Measurements from ENCODE around the gene PPBP. TPM values are rescaled to one million over a fixed set of nuclear protein-coding genes. Genes with fewer than 3 reads are reported as not detected.
A peak's percentile ranks its signal among the peaks of the same experiment; 100 is the strongest.
"Not testable (repeated sequence)": the region's sequence is repeated elsewhere in the genome, so short reads cannot be mapped to it uniquely, and the experiment has no call there.

Gene PPBP
- total and polyA plus RNA-seq, 9 donors = 1.5 to 8.2 (median 4.2) TPM

DNA sequence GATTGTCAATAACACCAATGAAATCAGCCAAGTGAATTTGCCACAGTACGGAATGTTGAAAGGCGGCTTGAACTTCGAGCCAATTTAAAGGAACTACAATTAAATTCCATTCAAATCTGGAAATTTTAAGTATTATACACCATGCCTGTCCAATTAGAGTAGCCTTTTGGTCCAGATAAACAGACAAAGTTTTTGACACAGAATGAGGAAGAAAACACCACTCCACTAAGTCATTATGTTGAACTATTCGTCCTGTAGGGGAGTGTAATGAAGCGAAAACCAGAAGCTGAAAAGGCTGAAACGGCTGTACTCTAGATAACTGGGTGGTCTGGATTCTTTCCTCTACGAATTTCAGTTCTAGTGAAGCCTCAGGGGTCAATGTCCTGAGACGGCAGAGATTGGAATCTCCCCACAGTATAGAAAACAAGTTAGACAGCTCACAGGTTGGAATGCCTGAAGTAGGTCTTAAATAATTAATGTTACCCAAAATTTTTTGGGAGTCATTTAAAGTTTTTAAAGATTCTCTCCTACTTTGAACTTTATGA lies 37.5 kb downstream of the PPBP start:
- 100% methylated on average over 3 of the region's 8 CpGs for WGBS (ENCODE audit: insufficient coverage)
- not testable (repeated sequence) for H3K27ac ChIP-seq (ENCODE audit: low read length); H3K27me3 ChIP-seq (ENCODE audit: control insufficient read depth, insufficient read depth, low read length); H3K9me3 ChIP-seq (replicated peaks; ENCODE audit: control insufficient read depth, low read depth, low read length); DNase-seq; H3K4me1 ChIP-seq (ENCODE audit: control insufficient read depth, insufficient read depth, low read length); H3K36me3 ChIP-seq (ENCODE audit: control insufficient read depth, insufficient read depth, low read length); H3K4me3 ChIP-seq (ENCODE audit: low read length)

DNA sequence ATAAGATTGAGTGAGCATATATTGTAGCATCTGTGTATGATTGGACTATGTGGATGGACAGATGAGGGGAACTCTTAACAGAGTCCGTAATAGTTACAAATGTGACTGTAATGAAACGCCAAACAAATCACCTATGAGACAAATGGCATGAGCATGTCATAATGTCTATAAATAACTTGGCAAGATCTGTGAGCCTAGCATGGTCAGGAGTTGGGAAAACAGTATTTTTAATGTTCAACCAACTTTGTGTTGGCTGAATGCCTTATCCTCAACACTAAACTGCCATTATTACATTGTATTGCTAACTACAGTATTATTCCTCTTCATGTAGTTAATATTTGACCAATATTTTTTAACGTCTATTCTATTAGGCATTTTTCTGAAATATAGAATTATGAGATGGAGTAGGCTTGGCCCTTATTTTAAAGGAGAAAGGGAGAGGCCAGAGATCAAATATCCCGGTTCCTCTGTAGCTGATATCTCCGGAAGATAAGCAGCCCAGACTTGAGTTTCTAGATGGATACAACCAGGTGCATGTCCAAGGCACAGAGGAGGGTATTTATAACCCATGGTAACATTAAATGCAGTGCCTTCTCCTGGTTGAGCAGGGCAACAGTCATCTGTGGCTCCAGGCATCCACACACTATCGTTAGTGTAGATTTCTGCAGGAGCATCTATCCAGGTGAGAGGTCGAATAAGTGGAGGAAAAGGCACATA lies 38.8 kb downstream of the PPBP start:
- no peaks in the 10 kb centered on the region for H3K36me3 ChIP-seq (ENCODE audit: control insufficient read depth, insufficient read depth, low read length)
- DNase-seq = no peak
- peaks cover 9% of the 10 kb centered on the region for H3K27me3 ChIP-seq (ENCODE audit: control insufficient read depth, insufficient read depth, low read length)
- 96% methylated on average over 4 of the region's 7 CpGs for WGBS (ENCODE audit: insufficient coverage)
- H3K4me3 ChIP-seq (ENCODE audit: low read length) = no peak overlapping the region
- no peaks in the 10 kb centered on the region for H3K9me3 ChIP-seq (replicated peaks; ENCODE audit: control insufficient read depth, low read depth, low read length)
- no peak overlapping the region for H3K27ac ChIP-seq (ENCODE audit: low read length)
- peaks cover 4% of the 10 kb centered on the region for H3K4me1 ChIP-seq (ENCODE audit: control insufficient read depth, insufficient read depth, low read length)

DNA sequence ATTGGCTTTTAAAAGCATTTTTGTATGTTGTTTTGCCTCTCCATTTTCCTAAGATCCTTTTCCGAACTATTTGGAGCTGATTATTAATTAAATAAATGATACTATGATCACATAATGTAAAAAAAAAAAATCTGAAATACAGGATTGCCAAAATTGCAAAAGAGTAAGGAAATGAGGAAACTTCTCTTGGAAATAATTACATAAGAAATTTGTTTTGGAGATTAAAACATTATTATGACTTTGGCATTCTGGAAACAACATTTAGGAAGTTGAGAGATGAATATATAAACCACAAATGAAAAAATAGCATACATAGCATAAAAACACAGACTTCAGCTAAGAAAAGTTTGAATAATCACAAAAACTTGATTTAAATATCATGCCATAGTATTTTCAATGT lies 39.7 kb downstream of the PPBP start:
- no peak for DNase-seq
- H3K4me1 ChIP-seq (ENCODE audit: control insufficient read depth, insufficient read depth, low read length) = peaks cover 8% of the 10 kb centered on the region
- peaks cover 18% of the 10 kb centered on the region for H3K27me3 ChIP-seq (ENCODE audit: control insufficient read depth, insufficient read depth, low read length)
- H3K4me3 ChIP-seq (ENCODE audit: low read length) = no peak overlapping the region
- WGBS (ENCODE audit: insufficient coverage) = no CpG with 5 or more reads among the region's 1 CpG
- H3K27ac ChIP-seq (ENCODE audit: low read length) = no peak overlapping the region
- no peaks in the 10 kb centered on the region for H3K9me3 ChIP-seq (replicated peaks; ENCODE audit: control insufficient read depth, low read depth, low read length)
- H3K36me3 ChIP-seq (ENCODE audit: control insufficient read depth, insufficient read depth, low read length) = no peaks in the 10 kb centered on the region

DNA sequence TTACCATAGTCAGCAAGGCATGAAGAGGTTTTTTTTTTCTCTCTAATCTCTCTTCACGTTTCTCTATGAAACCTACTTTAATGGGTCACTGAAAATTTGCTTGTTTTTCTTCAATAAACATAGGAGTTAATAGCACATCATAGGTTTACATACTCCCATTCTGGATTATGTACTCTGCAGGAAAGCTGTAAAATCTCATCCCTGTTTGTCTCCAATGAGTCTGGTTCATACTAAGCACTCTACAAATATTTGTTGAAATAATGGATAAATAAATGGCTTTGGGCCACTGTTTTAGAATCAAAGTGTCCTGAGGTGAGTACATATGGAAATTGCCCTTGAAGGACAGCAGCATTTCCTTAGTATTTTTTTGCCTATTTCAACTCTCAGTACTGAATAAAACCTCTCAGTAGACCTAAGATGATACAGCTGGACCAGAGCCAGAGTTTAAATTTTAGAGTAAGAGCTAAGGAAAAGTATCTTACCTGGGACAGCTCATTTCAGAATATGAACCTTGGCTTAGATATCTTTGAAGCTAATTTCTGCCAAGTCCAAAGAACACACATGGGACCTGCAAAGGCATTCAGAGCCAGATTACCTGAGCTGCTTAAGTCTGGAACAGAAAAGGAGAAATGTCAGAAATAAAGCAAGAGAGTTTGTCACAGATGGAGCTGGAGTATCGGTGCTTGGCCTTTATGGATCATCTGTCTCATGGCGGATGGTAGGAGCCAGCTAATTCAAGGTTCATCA lies 40.6 kb downstream of the PPBP start:
- Histone ChIP-seq H3K4me3 (ENCODE audit: low read length) (no peak overlapping the region), H3K9me3 (replicated peaks; ENCODE audit: control insufficient read depth, low read depth, low read length) (no peaks in the 10 kb centered on the region), H3K27me3 (ENCODE audit: control insufficient read depth, insufficient read depth, low read length) (peaks cover 18% of the 10 kb centered on the region), H3K36me3 (ENCODE audit: control insufficient read depth, insufficient read depth, low read length) (no peaks in the 10 kb centered on the region), H3K4me1 (ENCODE audit: control insufficient read depth, insufficient read depth, low read length) (peaks cover 8% of the 10 kb centered on the region), H3K27ac (ENCODE audit: low read length) (no peak overlapping the region)
- WGBS (ENCODE audit: insufficient coverage) = no CpG with 5 or more reads among the region's 3 CpGs
- no peak for DNase-seq

DNA sequence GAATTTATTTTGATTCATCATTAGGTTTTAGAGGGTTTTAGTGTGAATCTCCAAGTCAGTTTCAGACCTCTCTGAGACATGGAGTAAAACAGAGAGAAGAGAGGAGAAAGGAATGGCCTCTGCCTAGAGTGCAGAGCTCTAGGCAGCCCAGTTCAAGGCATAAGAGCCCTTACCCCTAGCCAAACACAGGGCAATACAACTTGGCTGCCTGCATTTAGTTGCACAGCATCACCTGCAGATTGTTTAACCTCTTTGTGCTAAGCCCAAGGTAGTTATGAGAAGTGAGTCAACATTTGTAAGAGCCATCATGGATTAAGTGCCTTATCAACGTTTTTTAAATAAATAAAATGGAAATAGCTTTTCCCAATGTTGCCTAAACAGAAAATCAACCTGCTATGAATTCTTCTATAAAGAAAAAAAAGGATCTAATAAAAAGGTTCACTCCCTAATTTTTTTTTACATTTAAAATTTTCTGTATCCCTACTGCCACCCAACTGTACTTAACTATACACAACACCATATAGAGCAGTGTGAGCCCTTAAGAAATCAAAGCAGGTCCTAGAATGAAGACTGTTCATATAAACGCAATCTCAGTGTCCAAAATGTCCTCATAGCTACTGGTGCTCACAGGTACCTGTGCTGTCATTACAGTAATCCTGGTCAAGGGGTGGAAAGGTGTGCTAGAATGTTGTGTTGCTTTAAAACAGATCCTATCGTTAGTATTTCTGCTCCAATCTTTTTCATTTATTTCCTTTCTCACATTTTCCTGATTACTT lies 42.1 kb downstream of the PPBP start:
- DNase-seq = no peak
- Histone ChIP-seq H3K4me3 (ENCODE audit: low read length) (no peak overlapping the region), H3K27ac (ENCODE audit: low read length) (no peak overlapping the region), H3K9me3 (replicated peaks; ENCODE audit: control insufficient read depth, low read depth, low read length) (no peaks in the 10 kb centered on the region), H3K27me3 (ENCODE audit: control insufficient read depth, insufficient read depth, low read length) (peaks cover 18% of the 10 kb centered on the region), H3K36me3 (ENCODE audit: control insufficient read depth, insufficient read depth, low read length) (no peaks in the 10 kb centered on the region), H3K4me1 (ENCODE audit: control insufficient read depth, insufficient read depth, low read length) (peaks cover 8% of the 10 kb centered on the region)
- WGBS (ENCODE audit: insufficient coverage) = 80% methylated on average over 2 of the region's 3 CpGs

DNA sequence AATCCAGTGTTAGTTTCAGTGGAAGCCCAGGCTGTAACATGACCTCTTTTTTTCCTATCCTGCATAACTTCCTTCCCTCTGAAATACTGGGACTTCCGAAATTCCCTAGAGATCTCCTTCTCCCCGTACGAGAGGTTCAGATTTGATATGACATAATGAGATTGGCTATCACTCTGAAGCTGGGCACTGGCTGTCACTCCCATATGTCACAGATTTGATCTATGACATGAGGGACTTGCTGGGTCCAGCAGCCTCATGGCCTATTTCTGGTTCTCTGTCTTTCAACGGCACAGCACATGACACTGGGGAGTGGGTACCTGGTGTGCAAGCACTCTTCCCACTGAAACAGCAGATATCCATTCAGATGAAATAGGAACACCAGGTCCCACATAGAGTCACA lies 42.9 kb downstream of the PPBP start:
- Histone ChIP-seq H3K27ac (ENCODE audit: low read length) (no peak overlapping the region), H3K36me3 (ENCODE audit: control insufficient read depth, insufficient read depth, low read length) (no peaks in the 10 kb centered on the region), H3K27me3 (ENCODE audit: control insufficient read depth, insufficient read depth, low read length) (peaks cover 18% of the 10 kb centered on the region), H3K4me1 (ENCODE audit: control insufficient read depth, insufficient read depth, low read length) (peaks cover 8% of the 10 kb centered on the region), H3K9me3 (replicated peaks; ENCODE audit: control insufficient read depth, low read depth, low read length) (no peaks in the 10 kb centered on the region), H3K4me3 (ENCODE audit: low read length) (no peak overlapping the region)
- peak; percentile 7 for DNase-seq
- WGBS (ENCODE audit: insufficient coverage) = 40% methylated on average over 1 of the region's 4 CpGs

DNA sequence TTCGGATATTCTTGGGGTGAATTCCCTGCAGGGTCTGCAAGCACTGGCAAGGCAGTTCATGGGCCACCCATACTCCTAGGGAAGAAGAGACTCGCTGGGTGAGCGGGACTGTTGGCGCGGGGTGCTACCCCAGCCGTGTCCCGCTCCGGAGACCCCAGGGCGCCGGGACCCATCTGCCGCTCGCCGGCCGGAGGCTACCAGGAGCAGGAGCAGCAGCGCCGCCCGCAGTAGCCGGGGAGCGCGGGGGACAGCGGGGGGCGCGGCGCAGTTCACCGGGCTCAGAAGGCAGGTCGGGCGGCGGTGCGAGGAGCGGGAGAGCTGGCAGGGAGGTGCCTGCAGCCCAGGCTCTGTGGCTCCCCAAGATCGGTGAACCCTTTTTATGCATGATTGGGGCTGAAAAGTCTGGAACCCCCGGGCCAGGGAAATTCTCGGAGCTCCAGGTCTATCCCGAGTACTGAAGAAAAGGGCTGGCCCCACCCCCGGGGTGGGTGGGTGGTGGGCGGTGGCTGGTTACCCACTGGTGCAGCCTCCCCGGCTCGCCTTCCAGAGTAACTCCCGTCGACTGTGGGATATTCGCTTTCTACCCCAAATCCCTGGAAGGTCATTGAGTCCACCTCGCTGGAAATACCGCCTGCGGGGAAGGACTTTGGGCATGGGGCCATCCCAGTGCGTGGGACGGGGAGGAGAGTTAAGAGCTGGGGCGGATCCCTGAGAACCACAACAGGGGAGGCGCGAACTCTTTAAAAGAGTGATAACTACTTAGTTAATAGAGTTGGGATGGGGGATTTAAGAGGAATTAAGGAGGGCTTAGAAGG lies 43.7 kb downstream of the PPBP start:
- Histone ChIP-seq H3K27ac (ENCODE audit: low read length) (no peak overlapping the region), H3K27me3 (ENCODE audit: control insufficient read depth, insufficient read depth, low read length) (peaks cover 18% of the 10 kb centered on the region), H3K36me3 (ENCODE audit: control insufficient read depth, insufficient read depth, low read length) (no peaks in the 10 kb centered on the region), H3K9me3 (replicated peaks; ENCODE audit: control insufficient read depth, low read depth, low read length) (no peaks in the 10 kb centered on the region), H3K4me1 (ENCODE audit: control insufficient read depth, insufficient read depth, low read length) (peaks cover 8% of the 10 kb centered on the region), H3K4me3 (ENCODE audit: low read length) (peak overlapping the region; percentile 30)
- peak; percentile 18 for DNase-seq
- WGBS (ENCODE audit: insufficient coverage) = 1% methylated on average over 37 of the region's 49 CpGs

DNA sequence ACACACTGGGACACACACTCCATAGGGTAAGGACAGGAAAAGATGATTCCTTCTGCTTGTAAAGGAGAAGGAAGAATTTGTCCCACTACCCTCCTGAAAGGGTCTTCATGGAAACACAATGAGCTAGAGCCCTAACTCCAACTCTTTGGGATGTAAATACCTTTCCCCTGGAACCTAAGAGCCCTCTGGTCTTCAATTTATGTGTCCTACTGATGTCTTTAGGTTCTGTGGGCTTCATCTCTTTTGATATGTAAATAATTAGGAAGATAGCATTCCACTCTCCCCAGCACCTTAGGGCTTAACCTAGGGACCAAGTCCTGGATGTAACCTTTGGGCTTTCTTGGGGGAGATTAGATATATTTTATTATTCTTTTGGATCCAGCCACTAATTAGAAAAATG lies 44.4 kb downstream of the PPBP start:
- H3K36me3 ChIP-seq (ENCODE audit: control insufficient read depth, insufficient read depth, low read length) = no peaks in the 10 kb centered on the region
- peaks cover 18% of the 10 kb centered on the region for H3K27me3 ChIP-seq (ENCODE audit: control insufficient read depth, insufficient read depth, low read length)
- no peaks in the 10 kb centered on the region for H3K9me3 ChIP-seq (replicated peaks; ENCODE audit: control insufficient read depth, low read depth, low read length)
- DNase-seq = no peak
- H3K27ac ChIP-seq (ENCODE audit: low read length) = no peak overlapping the region
- H3K4me1 ChIP-seq (ENCODE audit: control insufficient read depth, insufficient read depth, low read length) = peaks cover 8% of the 10 kb centered on the region
- H3K4me3 ChIP-seq (ENCODE audit: low read length) = no peak overlapping the region

DNA sequence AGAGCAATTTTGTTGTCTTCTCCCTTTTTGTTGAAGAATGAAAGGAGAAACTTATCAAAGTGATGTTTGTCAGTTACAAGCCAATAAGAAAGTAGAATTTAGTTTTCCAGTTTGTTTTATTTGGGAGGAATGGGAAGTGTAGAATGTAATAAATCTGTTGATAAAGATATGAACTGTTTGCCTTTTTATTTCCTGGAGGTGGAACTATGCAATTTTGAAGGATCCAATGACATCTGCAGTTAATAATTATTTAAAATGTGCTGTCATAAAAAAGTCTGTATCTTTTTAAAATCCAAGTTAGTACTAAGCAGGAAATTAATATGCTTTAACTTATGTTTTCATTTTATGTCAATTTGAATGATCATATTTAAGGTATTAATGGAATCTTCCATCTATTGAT lies 51.0 kb downstream of the PPBP start:
- DNase-seq = no peak
- Histone ChIP-seq H3K27me3 (ENCODE audit: control insufficient read depth, insufficient read depth, low read length) (no peaks in the 10 kb centered on the region), H3K27ac (ENCODE audit: low read length) (no peak overlapping the region), H3K36me3 (ENCODE audit: control insufficient read depth, insufficient read depth, low read length) (no peaks in the 10 kb centered on the region), H3K4me3 (ENCODE audit: low read length) (no peak overlapping the region), H3K9me3 (replicated peaks; ENCODE audit: control insufficient read depth, low read depth, low read length) (no peaks in the 10 kb centered on the region), H3K4me1 (ENCODE audit: control insufficient read depth, insufficient read depth, low read length) (no peaks in the 10 kb centered on the region)

All from muscle of leg (tissue), 11 donors.